Effector memory CD8-positive, alpha-beta T cell (primary cell): ENCODE data around the gene RPGRIP1.

ENCODE experiments used
- ATAC-seq: fragments of 150-1000 bp; cut with Tn5 transposase; replicated peaks from 2 replicates; pipeline ENCODE4 v1.10.0; 2021; ENCODE audit warnings: mild to moderate bottlenecking, moderate library complexity
- DNase-seq, 3 experiments: peaks; one replicate each; pipeline ENCODE4 v3.0.0; 2021
- H3K27ac Mint-ChIP-seq, 2 donors: one replicate each; pipeline ENCODE4 v1.8.0; 2022; ENCODE audit warnings: mild to moderate bottlenecking in 2 of 2, mixed read lengths in 2 of 2, moderate library complexity in 2 of 2
- H3K27me3 Mint-ChIP-seq, 2 donors: one replicate each; pipeline ENCODE4 v1.8.0; 2022; ENCODE audit warnings: mixed read lengths in 2 of 2
- H3K36me3 Mint-ChIP-seq: one replicate; pipeline ENCODE4 v1.8.0; 2022; ENCODE audit warnings: mild to moderate bottlenecking, moderate library complexity, mixed read lengths; ENCODE audit not compliant: insufficient read depth
- H3K4me1 Mint-ChIP-seq, 2 donors: one replicate each; pipeline ENCODE4 v1.8.0; 2022; ENCODE audit warnings: low read depth in 2 of 2, mixed read lengths in 2 of 2
- H3K4me3 Mint-ChIP-seq, 2 donors: one replicate each; pipeline ENCODE4 v1.8.0; 2022; ENCODE audit warnings: mild to moderate bottlenecking in 2 of 2, mixed read lengths in 2 of 2, moderate library complexity in 2 of 2
- H3K9me3 Mint-ChIP-seq, 2 donors: one replicate each; pipeline ENCODE4 v1.8.0; 2022; ENCODE audit warnings: mixed read lengths in 2 of 2
- total RNA-seq, 9 experiments: gene quantifications; one replicate each; lab custom pipeline; 2026; lab: John Stamatoyannopoulos, UW

RPGRIP1 gene
- 0 to 1.3 (median 0.11) reads per million in 9 experiments for total RNA-seq

- no peaks in the 10 kb centered on the region for H3K4me1 Mint-ChIP-seq
- H3K4me3 Mint-ChIP-seq: no peak within 1 kb of the TSS
- no peaks in the 10 kb centered on the region for H3K9me3 Mint-ChIP-seq
- H3K27me3 Mint-ChIP-seq: peaks cover 0 to 5% of the 10 kb centered on the region in 2 donors
- no peak for DNase-seq
- no peaks in the 10 kb centered on the region for H3K36me3 Mint-ChIP-seq
- ATAC-seq: no peak
- H3K27ac Mint-ChIP-seq: no peak within 1 kb of the TSS
Measured at GRCh38 chr14:21279783-21280182, at the start of gene RPGRIP1. RPGRIP1 (plus strand) TSS chr14:21280083; CDS start chr14:21287977, 7,894 bp downstream.

- H3K27me3 Mint-ChIP-seq: no peaks in the 10 kb centered on the region
- ATAC-seq: peak; percentile 44
- H3K27ac Mint-ChIP-seq: peak overlapping the region; percentile 91 to 93
- peak overlapping the region; percentile 76 for H3K4me3 Mint-ChIP-seq
- peaks cover 56 to 69% of the 10 kb centered on the region in 2 donors for H3K4me1 Mint-ChIP-seq
- DNase-seq: peak; percentile 36 to 41 (median 38)
- H3K9me3 Mint-ChIP-seq: no peaks in the 10 kb centered on the region
- H3K36me3 Mint-ChIP-seq: peaks cover 96% of the 10 kb centered on the region
Measured at GRCh38 chr14:21231020-21231652, 48.7 kb upstream of the RPGRIP1 start.

GRCh38 chr14:21233457-21234076, 46.3 kb upstream of the RPGRIP1 start:
- H3K9me3 Mint-ChIP-seq: no peaks in the 10 kb centered on the region
- no peaks in the 10 kb centered on the region for H3K27me3 Mint-ChIP-seq
- ATAC-seq (no peak), DNase-seq (no peak)
- H3K4me1 Mint-ChIP-seq: peaks cover 65 to 79% of the 10 kb centered on the region in 2 donors
- peak overlapping the region; percentile 80 to 81 for H3K27ac Mint-ChIP-seq
- peak overlapping the region; percentile 16 to 40 for H3K4me3 Mint-ChIP-seq
- H3K36me3 Mint-ChIP-seq: peaks cover 93% of the 10 kb centered on the region

GRCh38 chr14:21234112-21234511, 45.8 kb upstream of the RPGRIP1 start:
- ATAC-seq (no peak), DNase-seq (no peak)
- peak overlapping the region; percentile 40 to 52 for H3K4me3 Mint-ChIP-seq
- H3K27ac Mint-ChIP-seq: peak overlapping the region; percentile 80 to 81
- H3K4me1 Mint-ChIP-seq: peaks cover 71 to 84% of the 10 kb centered on the region in 2 donors
- no peaks in the 10 kb centered on the region for H3K27me3 Mint-ChIP-seq
- H3K9me3 Mint-ChIP-seq: no peaks in the 10 kb centered on the region
- H3K36me3 Mint-ChIP-seq: peaks cover 93% of the 10 kb centered on the region

- Mint-ChIP-seq H3K27ac (peak overlapping the region; percentile 68 to 80), H3K9me3 (no peaks in the 10 kb centered on the region), H3K36me3 (peaks cover 86% of the 10 kb centered on the region), H3K27me3 (no peaks in the 10 kb centered on the region), H3K4me3 (peak overlapping the region; percentile 46 to 48), H3K4me1 (peaks cover 62 to 71% of the 10 kb centered on the region in 2 donors)
- DNase-seq: no peak
- peak; percentile 25 for ATAC-seq
Measured at GRCh38 chr14:21236948-21237797, 42.7 kb upstream of the RPGRIP1 start.

- H3K27me3 Mint-ChIP-seq: no peaks in the 10 kb centered on the region
- peak overlapping the region; percentile 38 to 84 for H3K27ac Mint-ChIP-seq
- H3K36me3 Mint-ChIP-seq: peaks cover 85% of the 10 kb centered on the region
- DNase-seq (no peak), ATAC-seq (no peak)
- H3K9me3 Mint-ChIP-seq: no peaks in the 10 kb centered on the region
- peaks cover 59 to 70% of the 10 kb centered on the region in 2 donors for H3K4me1 Mint-ChIP-seq
- no peak overlapping the region for H3K4me3 Mint-ChIP-seq
Measured at GRCh38 chr14:21238823-21239518, 40.9 kb upstream of the RPGRIP1 start.

- Mint-ChIP-seq H3K9me3 (no peaks in the 10 kb centered on the region), H3K4me3 (no peak overlapping the region), H3K4me1 (peaks cover 58 to 67% of the 10 kb centered on the region in 2 donors), H3K27me3 (no peaks in the 10 kb centered on the region), H3K27ac (peak overlapping the region; percentile 67 to 73), H3K36me3 (peaks cover 85% of the 10 kb centered on the region)
- DNase-seq: no peak
- no peak for ATAC-seq
Measured at GRCh38 chr14:21240417-21240816, 39.5 kb upstream of the RPGRIP1 start.

- ATAC-seq (no peak), DNase-seq (no peak)
- Mint-ChIP-seq H3K27ac (peak overlapping the region; percentile 67 to 73), H3K36me3 (peaks cover 87% of the 10 kb centered on the region), H3K4me1 (peaks cover 62 to 69% of the 10 kb centered on the region in 2 donors), H3K27me3 (no peaks in the 10 kb centered on the region), H3K9me3 (no peaks in the 10 kb centered on the region), H3K4me3 (peak overlapping the region in 1 of 2 donors; percentile 52)
Measured at GRCh38 chr14:21241218-21241819, 38.6 kb upstream of the RPGRIP1 start.

- DNase-seq (no peak), ATAC-seq (peak; percentile 18)
- no peaks in the 10 kb centered on the region for H3K9me3 Mint-ChIP-seq
- peak overlapping the region; percentile 28 to 36 for H3K4me3 Mint-ChIP-seq
- peak overlapping the region; percentile 17 to 73 for H3K27ac Mint-ChIP-seq
- H3K36me3 Mint-ChIP-seq: peaks cover 90% of the 10 kb centered on the region
- peaks cover 51 to 65% of the 10 kb centered on the region in 2 donors for H3K4me1 Mint-ChIP-seq
- no peaks in the 10 kb centered on the region for H3K27me3 Mint-ChIP-seq
Measured at GRCh38 chr14:21244544-21244943, 35.3 kb upstream of the RPGRIP1 start.

GRCh38 chr14:21245813-21246212, 34.1 kb upstream of the RPGRIP1 start:
- peak overlapping the region in 1 of 2 donors; percentile 87 for H3K27ac Mint-ChIP-seq
- H3K4me3 Mint-ChIP-seq: peak overlapping the region in 1 of 2 donors; percentile 37
- no peaks in the 10 kb centered on the region for H3K9me3 Mint-ChIP-seq
- DNase-seq (no peak), ATAC-seq (no peak)
- H3K4me1 Mint-ChIP-seq: peaks cover 49 to 68% of the 10 kb centered on the region in 2 donors
- H3K36me3 Mint-ChIP-seq: peaks cover 96% of the 10 kb centered on the region
- no peaks in the 10 kb centered on the region for H3K27me3 Mint-ChIP-seq

- DNase-seq: no peak
- Mint-ChIP-seq H3K9me3 (no peaks in the 10 kb centered on the region), H3K27ac (peak overlapping the region in 1 of 2 donors; percentile 36), H3K4me3 (peak overlapping the region in 1 of 2 donors; percentile 24), H3K36me3 (peaks cover 100% of the 10 kb centered on the region), H3K27me3 (no peaks in the 10 kb centered on the region), H3K4me1 (peaks cover 46 to 69% of the 10 kb centered on the region in 2 donors)
- no peak for ATAC-seq
Measured at GRCh38 chr14:21248338-21248737, 31.5 kb upstream of the RPGRIP1 start.

GRCh38 chr14:21248739-21249411, 31.0 kb upstream of the RPGRIP1 start:
- Mint-ChIP-seq H3K36me3 (peaks cover 100% of the 10 kb centered on the region), H3K27me3 (no peaks in the 10 kb centered on the region), H3K4me1 (peaks cover 50 to 69% of the 10 kb centered on the region in 2 donors), H3K4me3 (peak overlapping the region in 1 of 2 donors; percentile 24), H3K9me3 (no peaks in the 10 kb centered on the region), H3K27ac (peak overlapping the region in 1 of 2 donors; percentile 81)
- DNase-seq: no peak
- no peak for ATAC-seq
